HG03159 (cell line): Measurements from ENCODE around the gene TMEM266.

ENCODE experiments used
- ATAC-seq: cut with Tn5 transposase; IDR thresholded peaks from one replicate; pipeline ENCODE4 v1.9.1; 2021; ENCODE audit warnings: mild to moderate bottlenecking, moderate library complexity; ENCODE audit not compliant: unreplicated experiment

The TMEM266 gene

GRCh38 chr15:76065793-76066192 is 6.0 kb downstream of the TMEM266 start:
- ATAC-seq, result no peak

- no peak for ATAC-seq
These were observed 10.4 kb downstream of the TMEM266 start for GRCh38 chr15:76070192-76070591.

- no peak for ATAC-seq
These were observed 11.3 kb downstream of the TMEM266 start for GRCh38 chr15:76070921-76071635.

GRCh38 chr15:76071806-76072205 is 12.0 kb downstream of the TMEM266 start:
- ATAC-seq, result no peak

- no peak for ATAC-seq
These were observed 13.8 kb downstream of the TMEM266 start for GRCh38 chr15:76073554-76073953.

GRCh38 chr15:76075046-76075445 is 15.3 kb downstream of the TMEM266 start:
- ATAC-seq, result no peak

GRCh38 chr15:76078285-76078877 is 18.6 kb downstream of the TMEM266 start:
- no peak for ATAC-seq

- ATAC-seq, result no peak
These were observed 24.5 kb downstream of the TMEM266 start for GRCh38 chr15:76084256-76084655.

- no peak for ATAC-seq
These were observed 38.9 kb downstream of the TMEM266 start for GRCh38 chr15:76098685-76099084.

GRCh38 chr15:76099388-76099787 is 39.6 kb downstream of the TMEM266 start:
- ATAC-seq, result no peak

- no peak for ATAC-seq
These were observed 40.6 kb downstream of the TMEM266 start for GRCh38 chr15:76100361-76100760.

GRCh38 chr15:76101655-76102054 is 41.9 kb downstream of the TMEM266 start:
- ATAC-seq, result no peak

GRCh38 chr15:76105391-76105790 is 45.6 kb downstream of the TMEM266 start:
- ATAC-seq, result no peak

- ATAC-seq, result no peak
These were observed 46.1 kb downstream of the TMEM266 start for GRCh38 chr15:76105911-76106310.

GRCh38 chr15:76107169-76107568 is 47.4 kb downstream of the TMEM266 start:
- no peak for ATAC-seq

GRCh38 chr15:76108021-76108723 is 48.4 kb downstream of the TMEM266 start:
- ATAC-seq, result no peak

- no peak for ATAC-seq
These were observed 49.3 kb downstream of the TMEM266 start for GRCh38 chr15:76109046-76109445.

- no peak for ATAC-seq
These were observed 54.8 kb downstream of the TMEM266 start for GRCh38 chr15:76114561-76114960.

- ATAC-seq, result no peak
These were observed 56.5 kb downstream of the TMEM266 start for GRCh38 chr15:76116138-76116885.

GRCh38 chr15:76117181-76117580 is 57.4 kb downstream of the TMEM266 start:
- no peak for ATAC-seq

GRCh38 chr15:76118767-76119166 is 59.0 kb downstream of the TMEM266 start:
- no peak for ATAC-seq
